Amniotic stem cell (primary cell): ENCODE results near the gene SND1.
A peak's percentile ranks its signal among the peaks of the same experiment; 100 is the strongest.

ENCODE experiments used
- DNase-seq: peaks from one replicate; lab custom pipeline; 2025; lab: John Stamatoyannopoulos, UW

Gene SND1

DNA sequence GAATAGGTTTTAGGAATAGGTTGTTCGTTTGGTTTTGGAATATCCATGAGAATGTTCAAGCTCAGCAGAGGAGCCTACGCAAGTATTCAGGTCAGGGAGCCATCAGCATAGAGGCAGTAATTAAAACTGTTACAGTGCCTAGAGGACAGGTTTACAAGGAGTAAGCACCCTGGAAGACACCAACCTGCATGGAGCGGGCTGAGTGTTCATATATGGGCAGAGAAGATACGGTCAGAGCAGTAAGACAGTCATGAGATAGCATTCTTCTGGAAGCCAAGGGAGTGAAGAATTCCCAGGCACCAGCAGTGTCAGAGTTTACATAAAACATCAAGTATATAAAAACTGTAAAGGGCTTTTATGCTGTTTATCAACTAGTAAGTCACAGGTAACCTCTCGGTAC lies 282.7 kb downstream of the SND1 start:
- no peak for DNase-seq

DNA sequence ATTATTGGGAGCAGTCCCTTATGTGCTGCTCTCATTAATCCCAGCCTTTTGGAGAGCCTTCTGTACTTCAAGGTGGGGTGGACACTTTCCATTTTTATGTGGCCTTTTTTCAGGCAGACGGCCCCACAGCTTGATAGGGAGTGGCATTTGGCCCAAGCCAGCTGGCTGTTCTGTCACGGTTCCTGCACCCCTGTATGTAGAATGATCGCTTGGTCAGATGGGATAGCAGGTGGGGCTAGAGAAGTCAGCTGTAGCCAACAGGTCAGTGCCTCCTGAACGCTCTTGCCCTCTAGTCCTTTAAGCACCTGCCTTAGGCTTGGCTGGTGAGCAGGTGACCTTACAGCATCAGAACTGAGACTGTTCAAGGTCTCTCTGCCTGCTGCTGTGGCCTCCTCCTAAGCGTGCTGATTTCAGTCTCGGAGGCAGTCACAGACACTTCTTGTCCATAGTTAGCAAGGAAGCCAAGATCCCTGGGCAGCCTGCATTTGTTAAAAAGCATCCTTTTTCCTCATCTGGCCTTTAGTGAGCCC lies 283.9 kb downstream of the SND1 start:
- no peak for DNase-seq

DNA sequence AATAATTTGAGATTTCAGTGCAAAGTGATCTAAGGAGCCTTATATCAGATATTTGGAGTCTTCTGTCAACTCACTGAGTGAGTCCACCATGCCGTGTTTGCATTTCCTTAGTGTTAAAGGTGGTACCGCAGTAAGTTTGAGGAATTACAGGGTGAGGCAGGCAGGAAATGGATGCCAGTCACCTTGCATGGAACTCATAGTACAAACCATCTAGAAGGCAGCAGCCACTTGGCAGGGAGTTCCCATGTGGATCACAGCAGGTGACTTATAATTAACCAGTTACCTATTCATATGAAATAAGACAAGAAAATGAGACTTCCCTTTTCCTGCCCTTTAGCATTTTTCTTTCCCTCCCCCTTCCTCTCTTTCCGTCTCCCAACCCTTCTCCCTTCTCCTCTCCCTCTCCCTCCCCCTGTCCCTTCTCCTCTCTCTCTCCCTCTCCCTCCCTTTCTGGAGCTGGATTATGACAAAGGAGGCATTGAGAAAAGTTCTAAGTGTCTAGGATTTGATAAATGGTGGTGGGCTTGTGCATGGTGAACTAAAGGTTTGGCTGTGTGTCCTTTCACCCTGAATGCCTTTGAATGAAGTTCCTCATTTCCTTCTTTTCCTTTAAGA lies 285.2 kb downstream of the SND1 start:
- DNase-seq = no peak

DNA sequence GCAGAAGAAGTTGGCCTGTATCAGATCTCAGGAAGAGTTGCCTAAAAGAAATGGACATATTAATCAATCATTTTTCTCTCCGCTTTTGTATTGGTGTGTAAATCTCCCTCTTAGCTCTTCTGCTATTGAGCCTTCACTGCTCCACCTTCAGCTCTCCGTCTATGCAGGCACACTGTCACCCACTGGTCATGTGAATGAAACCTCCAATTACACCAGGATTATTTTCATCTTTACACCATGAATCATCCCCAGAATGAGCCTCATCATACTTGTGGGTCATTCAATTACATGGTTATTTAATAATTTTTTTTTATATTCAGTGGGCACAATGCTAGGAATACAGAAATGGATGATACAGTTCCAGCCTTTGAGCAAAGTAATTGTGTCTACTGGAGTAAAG lies 286.6 kb downstream of the SND1 start:
- DNase-seq = peak; percentile 67

DNA sequence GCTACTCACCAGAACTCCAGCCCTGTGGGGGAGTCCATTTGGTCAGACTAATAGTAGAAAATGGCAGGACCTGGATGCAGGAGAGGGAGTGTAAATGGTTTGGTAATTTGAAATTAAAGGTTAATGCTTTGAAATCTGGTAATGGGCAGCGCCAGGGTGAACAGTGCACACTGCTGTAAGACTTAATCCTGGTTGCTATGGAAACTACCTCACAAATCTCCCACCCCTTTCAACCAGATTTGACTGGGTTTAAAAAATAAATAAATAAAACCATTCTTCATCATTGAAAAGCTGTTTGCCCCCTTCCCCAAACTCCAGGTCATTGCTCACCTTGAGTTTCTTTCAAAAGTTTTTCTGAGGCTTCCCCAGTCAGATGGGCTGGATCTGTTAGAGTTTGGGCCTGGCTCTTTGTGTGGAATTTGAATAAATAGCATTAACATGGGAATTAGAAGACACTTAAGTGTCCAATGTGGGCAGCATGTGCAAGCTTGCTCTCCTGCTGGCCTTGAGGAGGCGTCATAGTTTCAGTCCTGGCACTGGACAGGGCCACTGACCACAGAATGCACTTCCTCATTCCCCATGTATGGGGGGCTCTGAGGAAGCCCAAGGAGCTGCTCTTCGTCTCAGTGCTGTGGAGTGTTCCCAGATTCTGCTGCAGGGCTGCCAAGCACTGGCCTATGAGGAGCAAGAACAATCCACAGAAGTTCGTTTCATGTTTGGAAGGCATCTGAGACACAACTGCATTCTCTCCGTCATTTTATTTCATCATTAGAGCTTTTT lies 288.6 kb downstream of the SND1 start:
- DNase-seq = no peak

GRCh38 chr7:127941476-127942210 lies 289.6 kb downstream of the SND1 start:
- DNase-seq = no peak

DNA sequence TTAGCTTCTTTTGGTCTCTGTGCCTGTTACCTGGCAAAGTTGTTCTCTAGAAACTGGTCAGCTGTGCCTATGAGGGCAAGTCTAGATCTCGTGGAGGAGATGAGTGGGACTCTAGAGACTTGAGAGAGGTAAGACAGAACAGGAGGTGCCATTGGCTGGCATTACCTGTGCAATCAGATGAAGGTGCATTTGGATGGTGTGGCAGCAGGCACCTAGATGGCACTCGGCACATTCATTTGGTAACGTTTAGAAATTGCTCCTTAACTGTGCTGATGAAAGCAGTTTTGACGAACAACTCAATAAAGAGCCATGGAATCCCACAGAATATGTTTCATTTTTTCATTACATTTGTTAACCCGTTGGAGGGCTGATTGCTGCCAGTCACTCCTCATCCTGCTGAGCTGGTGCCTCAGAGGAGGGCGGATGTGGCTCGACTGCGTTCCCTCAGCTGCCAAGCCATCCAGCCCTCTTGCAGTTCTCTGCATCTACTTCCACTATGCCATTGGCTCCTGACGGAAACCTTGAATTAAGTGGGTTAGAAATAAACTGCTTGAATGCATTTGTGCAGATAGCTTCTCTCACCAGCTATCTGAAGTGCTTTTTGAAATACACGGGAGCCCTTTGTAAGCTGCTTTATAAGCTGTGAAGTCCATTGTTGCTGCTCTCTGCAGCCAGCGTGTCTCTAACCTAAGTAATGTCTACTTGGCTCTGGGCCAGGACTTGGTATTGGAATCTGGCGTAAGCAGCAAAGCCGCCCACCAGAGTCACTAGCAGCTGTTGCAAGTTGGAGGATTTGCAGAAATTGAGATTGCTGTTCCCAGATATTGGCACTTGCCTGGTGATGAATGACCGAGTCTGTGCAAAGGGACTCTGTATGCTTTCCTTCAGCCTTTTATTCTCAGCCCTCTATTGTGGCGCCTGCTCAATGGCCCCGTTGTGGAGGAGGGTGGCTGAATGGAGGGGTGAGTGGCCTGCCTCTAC lies 291.8 kb downstream of the SND1 start:
- DNase-seq = no peak

- DNase-seq = no peak
These were observed 294.1 kb downstream of the SND1 start for GRCh38 chr7:127946111-127946510.

GRCh38 chr7:127946847-127947246 lies 294.9 kb downstream of the SND1 start:
- no peak for DNase-seq

DNA sequence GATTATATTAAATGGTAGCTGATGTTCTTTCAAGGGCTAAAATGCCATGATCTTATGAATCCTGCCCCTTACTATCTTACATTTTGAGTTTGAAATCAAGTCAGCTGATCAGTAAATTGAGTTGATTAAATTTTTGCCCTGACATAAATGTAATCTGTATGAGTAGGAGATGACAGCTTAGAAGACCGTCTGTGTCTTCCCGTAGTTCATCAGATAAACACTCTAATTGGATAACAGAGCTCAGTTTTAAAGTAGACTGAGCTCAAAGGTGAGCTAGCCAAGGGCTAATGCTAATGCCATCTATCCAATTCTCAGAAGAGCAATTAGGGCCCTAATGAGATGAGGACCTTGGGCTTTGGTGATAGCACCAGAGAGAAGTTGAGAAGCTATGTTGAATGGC lies 296.3 kb downstream of the SND1 start:
- no peak for DNase-seq

DNA sequence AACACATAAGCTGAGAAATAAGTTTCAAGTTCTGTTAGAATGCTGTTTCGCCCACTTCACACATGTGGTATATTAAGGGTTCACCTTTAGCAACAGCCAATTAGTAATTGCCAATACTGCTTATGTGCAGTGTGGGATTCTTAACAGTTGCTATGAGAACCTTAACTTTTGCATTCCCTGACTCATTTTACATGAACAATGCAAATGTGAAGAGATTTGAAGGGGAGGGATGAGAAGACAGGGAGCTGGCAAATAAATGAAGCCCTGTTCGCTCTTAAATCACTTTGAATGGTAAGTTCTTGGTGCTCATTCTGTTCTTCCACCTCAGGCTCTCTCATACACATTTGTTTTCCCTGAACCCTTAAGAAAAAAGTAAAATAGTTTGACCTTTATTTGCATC lies 296.9 kb downstream of the SND1 start:
- DNase-seq = no peak

DNA sequence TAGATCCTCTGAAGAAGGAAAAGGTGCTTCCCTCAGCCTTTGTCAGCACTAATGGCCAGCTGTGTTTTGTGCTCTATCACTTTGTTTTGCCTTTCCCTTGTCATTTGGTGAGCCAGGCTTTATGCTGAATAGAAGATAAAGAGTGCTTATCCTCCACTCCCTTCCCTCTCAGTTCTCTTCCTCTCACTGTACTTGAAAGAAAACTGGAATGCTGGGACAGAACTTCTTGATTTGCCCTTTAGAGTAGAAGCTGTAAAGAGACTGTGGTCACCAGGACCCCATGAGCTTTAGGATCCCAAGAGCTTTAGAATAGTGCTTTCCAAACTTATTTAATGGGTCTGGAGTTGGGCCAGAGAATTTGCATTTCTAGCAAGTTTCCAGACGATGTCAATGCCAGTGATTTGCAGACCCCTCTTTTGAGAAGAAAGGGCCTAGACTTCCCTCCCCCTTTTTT lies 297.8 kb downstream of the SND1 start:
- no peak for DNase-seq

DNA sequence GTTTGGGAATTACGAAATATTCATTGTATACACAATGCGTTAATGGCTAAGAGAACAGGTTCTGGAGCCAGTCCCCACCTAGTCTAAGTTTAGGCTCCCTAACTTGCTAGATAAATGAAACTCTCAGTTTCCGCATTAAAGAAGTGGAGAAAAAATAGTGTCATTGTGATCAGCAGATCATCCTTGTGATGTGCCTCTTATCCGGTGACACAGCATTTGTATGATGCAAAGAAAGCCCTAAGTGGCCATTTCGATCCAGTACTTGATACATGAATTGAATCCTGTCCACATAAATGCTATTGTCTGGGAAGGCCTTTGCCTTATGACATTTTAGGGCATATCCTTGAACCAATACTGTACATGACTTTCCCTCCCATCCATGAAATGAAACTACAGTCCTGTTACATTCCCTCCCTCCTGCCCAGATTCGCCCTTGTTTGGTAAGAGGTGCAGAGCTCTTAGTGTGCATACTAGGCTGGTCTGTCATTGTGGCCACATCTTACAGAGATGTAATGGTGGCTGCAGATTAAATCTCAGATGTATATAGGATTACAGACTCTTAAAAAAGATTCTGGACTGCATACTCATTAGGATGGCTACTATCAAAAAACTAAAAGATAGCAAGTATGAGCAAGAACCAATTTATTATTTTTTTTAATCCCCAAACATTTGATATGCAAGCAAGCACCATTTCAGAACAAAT lies 298.4 kb downstream of the SND1 start:
- no peak for DNase-seq

- DNase-seq = no peak
These were observed 301.7 kb downstream of the SND1 start for GRCh38 chr7:127953423-127954356.

DNA sequence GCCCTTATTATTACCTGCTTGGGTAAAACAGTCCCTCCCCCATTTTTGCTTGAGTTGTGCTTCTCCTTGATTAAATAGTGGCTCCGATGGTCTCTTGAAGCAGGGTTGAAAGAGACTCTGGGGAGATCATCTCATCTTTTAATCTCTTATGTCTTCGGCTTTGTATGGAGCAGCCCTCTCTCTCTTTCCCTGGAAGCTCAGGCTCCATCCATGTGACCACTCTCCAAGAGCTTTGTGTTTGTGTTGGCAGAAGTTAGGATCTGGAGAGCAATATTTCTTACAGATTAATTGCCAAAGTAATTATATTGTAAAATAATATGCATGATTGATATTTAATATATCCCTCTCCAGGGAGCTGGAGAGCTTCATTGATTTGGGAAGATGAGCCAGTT lies 302.4 kb downstream of the SND1 start:
- no peak for DNase-seq

DNA sequence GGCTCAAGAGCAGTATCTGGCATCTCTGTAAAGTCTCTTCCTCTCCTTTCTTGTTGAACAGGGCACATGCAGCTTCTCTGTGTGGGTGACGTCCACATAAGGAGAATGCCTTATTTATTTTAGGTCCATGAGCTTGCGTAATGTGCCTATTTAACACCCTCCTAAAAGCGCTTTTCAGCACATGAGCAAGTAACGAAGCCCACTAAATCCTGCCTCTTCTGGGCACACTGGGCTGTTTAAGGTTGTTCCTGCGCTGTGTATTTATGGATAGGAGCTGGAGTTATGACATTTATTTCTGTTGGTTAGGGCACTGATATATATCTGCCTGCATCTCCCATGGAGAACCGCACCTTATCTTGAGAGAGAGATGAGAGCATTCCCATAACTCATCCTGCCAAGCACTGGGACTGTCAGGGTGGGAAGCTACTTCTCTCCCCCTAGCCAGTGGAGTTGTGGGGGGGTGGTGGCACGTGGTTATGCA lies 303.1 kb downstream of the SND1 start:
- DNase-seq = no peak

- no peak for DNase-seq
These were observed 305.9 kb downstream of the SND1 start for GRCh38 chr7:127957886-127958285.

DNA sequence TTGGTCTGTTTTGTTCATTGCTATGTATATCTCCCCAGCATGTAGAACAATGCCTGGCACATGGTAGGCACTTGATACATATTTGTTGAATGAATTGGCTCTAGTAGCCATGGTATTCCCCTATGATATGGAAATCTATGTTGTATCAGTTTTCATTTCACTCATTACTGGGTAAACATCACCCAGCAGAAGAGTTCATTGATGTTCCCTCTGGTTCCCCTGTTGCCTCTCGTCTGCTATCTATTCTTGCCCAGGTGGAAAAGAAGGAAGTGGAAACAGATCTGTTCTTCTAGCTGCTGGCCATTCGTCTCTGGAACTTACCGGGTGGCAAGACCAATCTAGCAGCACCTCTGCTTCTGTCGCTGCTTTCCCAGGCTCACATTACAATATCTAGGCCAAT lies 307.8 kb downstream of the SND1 start:
- no peak for DNase-seq

DNA sequence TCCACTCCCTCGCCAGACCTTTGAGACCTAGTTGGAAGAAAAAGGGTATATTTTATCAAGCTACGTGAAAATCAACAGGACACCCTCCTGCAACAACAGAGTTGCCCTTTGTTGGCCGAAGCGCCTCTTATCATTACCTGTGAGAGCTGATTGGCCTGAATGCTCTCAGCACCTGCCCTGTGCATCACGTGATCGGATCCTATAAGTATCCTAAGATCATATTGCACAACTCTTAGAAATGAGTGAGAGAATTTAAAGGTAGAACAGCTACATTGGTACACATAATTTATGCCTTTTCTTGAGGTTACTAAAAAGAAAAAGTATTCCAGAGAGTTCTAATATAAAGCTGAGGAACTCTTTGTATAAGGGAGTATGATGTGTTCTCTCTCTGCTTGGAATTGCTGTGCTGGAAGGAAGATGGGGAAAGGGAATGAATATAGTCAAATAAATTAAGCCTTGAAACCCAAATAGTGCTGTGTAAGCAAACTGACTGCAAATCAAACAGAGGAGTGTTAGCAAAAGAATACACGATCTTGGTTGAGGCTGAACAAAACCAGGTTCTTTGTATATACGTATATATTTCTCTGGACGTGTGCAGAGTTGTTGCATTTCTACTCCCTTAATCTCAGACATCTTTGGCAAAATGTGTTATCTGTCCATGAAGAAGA lies 309.9 kb downstream of the SND1 start:
- no peak for DNase-seq
